ENCODE measurements around the gene PNMT.
A peak's percentile ranks its signal among the peaks of the same experiment; 100 is the strongest.

PNMT gene

DNA sequence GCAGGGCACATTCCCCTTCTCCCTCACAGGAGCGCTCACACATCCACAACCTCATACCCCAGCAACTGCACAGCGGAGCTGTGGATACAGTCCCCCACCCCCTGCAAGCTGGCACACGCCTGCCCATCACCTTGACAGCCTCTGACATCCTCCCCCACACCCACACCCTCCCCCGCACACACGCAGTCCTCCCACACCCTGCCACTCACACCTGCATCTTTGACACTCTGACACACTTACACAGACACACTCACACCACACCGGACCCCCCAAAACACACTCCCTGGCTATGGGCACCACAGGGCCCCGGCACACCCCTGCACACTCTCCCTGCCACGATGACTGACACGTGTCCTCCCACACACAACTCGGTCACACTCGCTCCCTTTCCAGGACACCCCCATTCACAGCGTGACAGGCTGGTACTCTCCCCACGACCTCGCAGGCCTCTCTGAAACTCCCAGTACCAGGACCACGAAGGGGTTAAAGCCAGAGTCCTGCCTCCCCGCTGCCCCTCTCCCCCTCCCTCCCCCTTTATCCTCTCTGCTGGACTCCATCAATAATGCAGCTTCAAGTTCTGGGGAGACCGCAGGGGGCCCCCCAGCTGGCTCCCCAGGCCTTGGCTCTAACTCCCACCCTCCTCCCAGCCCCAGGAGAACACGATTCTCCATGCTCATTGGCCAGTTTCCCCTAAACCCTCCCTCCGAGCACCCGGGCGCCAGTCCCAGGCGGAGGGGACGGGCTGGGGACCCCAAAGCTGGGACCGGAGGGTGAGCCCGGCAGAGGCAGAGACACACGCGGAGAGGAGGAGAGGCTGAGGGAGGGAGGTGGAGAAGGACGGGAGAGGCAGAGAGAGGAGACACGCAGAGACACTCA, 41.8 kb upstream of the PNMT start, which contains the start of gene PPP1R1B:
TSS of gene PPP1R1B (plus strand) at position 782 of the 876 bp plus-strand sequence. CDS start 441 bp downstream, outside the sequence.
- Histone ChIP-seq H3K9ac (ENCODE audit: low read depth in 1 of 2, low read length in 2 of 2) (peak within 1 kb of the TSS; percentile 75 to 82), H3K27me3 (ENCODE audit: control insufficient read depth in 1 of 2, insufficient read depth in 2 of 2, low read length in 2 of 2) (peaks cover 2 to 4% of the 10 kb centered on the region in 2 donors), H3K9me3 (ENCODE audit: control insufficient read depth in 1 of 2, low read length in 2 of 2) (no peaks in the 10 kb centered on the region), H3K4me1 (ENCODE audit: control insufficient read depth in 1 of 2, insufficient read depth in 2 of 2, low read length in 2 of 2) (peaks cover 51 to 54% of the 10 kb centered on the region in 2 donors), H3K27ac (ENCODE audit: low read depth, low read length) (peak within 1 kb of the TSS; percentile 76), H3K4me3 (ENCODE audit: low read depth in 1 of 2, low read length in 2 of 2) (peak within 1 kb of the TSS; percentile 58 to 81), H3K36me3 (ENCODE audit: control insufficient read depth in 1 of 2, insufficient read depth in 2 of 2, low read length in 2 of 2) (no peaks in the 10 kb centered on the region)

DNA sequence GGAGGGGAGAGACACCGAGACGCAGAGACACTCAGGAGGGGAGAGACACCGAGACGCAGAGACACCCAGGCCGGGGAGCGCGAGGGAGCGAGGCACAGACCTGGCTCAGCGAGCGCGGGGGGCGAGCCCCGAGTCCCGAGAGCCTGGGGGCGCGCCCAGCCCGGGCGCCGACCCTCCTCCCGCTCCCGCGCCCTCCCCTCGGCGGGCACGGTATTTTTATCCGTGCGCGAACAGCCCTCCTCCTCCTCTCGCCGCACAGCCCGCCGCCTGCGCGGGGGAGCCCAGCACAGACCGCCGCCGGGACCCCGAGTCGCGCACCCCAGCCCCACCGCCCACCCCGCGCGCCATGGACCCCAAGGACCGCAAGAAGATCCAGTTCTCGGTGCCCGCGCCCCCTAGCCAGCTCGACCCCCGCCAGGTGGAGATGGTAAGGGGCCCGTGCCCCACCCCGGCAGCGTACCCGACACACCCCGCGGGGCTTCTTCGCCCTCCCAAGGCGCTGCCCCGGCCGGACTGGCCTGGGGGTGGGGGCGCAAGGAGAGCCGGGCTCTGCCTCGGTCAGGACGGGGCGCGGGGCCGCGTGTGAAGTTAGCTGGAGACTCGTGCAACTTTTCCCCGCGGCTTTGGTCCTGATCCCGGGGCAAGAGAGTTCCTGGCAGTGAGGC, 41.1 kb upstream of the PNMT start:
- Histone ChIP-seq H3K27ac (ENCODE audit: low read depth, low read length) (peak overlapping the region; percentile 76), H3K9ac (ENCODE audit: low read depth in 1 of 2, low read length in 2 of 2) (peak overlapping the region; percentile 75 to 82), H3K27me3 (ENCODE audit: control insufficient read depth in 1 of 2, insufficient read depth in 2 of 2, low read length in 2 of 2) (peaks cover 4 to 6% of the 10 kb centered on the region in 2 donors), H3K4me3 (ENCODE audit: low read depth in 1 of 2, low read length in 2 of 2) (peak overlapping the region; percentile 58 to 81), H3K9me3 (ENCODE audit: control insufficient read depth in 1 of 2, low read length in 2 of 2) (no peaks in the 10 kb centered on the region), H3K4me1 (ENCODE audit: control insufficient read depth in 1 of 2, insufficient read depth in 2 of 2, low read length in 2 of 2) (peaks cover 58 to 60% of the 10 kb centered on the region in 2 donors), H3K36me3 (ENCODE audit: control insufficient read depth in 1 of 2, insufficient read depth in 2 of 2, low read length in 2 of 2) (no peaks in the 10 kb centered on the region)

DNA sequence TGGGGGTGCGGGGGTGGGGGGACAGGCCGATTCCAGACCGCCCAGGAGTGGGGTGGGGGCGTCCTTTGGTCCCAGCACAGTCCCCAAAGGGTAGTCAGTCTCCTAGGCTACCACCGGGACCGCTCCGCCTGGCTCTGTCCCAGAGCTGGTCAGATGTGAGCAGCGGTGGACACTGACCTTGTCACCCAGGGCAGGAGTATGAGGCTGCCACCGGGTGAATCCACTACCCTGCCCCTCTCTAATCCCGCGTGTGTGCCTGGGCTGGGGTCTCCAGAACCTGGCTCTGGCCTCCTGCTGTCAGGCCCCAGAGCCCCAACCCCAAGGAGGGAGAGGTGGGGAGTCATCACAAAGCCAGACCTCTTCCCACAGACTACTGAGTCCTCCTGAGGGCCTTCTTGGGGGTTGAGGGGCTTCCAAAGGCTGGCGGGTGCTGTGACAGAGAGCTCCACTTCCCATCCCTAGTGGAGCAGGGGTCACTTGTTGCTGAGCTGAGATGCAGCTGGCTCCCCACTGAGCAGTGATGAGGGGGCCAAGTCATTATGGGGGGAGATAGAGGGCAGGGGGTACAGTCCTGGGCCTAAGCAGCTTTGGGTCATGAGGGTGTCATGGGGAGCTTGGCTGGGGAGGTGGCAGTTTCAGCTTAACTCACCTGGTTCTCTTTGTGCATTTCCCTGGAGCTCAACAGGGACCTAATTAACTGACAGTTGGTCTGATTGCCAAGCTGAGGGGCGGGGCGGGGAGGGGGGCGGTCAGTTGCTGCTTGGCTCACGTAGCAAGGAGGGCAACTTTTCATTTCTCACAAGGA, 40.3 kb upstream of the PNMT start:
- Histone ChIP-seq H3K27me3 (ENCODE audit: control insufficient read depth in 1 of 2, insufficient read depth in 2 of 2, low read length in 2 of 2) (peaks cover 4 to 6% of the 10 kb centered on the region in 2 donors), H3K9me3 (ENCODE audit: control insufficient read depth in 1 of 2, low read length in 2 of 2) (no peaks in the 10 kb centered on the region), H3K36me3 (ENCODE audit: control insufficient read depth in 1 of 2, insufficient read depth in 2 of 2, low read length in 2 of 2) (no peaks in the 10 kb centered on the region), H3K9ac (ENCODE audit: low read depth in 1 of 2, low read length in 2 of 2) (peak overlapping the region; percentile 73 to 75), H3K4me3 (ENCODE audit: low read depth in 1 of 2, low read length in 2 of 2) (peak overlapping the region; percentile 58 to 81), H3K4me1 (ENCODE audit: control insufficient read depth in 1 of 2, insufficient read depth in 2 of 2, low read length in 2 of 2) (peaks cover 59% of the 10 kb centered on the region in 2 donors), H3K27ac (ENCODE audit: low read depth, low read length) (peak overlapping the region; percentile 76)

DNA sequence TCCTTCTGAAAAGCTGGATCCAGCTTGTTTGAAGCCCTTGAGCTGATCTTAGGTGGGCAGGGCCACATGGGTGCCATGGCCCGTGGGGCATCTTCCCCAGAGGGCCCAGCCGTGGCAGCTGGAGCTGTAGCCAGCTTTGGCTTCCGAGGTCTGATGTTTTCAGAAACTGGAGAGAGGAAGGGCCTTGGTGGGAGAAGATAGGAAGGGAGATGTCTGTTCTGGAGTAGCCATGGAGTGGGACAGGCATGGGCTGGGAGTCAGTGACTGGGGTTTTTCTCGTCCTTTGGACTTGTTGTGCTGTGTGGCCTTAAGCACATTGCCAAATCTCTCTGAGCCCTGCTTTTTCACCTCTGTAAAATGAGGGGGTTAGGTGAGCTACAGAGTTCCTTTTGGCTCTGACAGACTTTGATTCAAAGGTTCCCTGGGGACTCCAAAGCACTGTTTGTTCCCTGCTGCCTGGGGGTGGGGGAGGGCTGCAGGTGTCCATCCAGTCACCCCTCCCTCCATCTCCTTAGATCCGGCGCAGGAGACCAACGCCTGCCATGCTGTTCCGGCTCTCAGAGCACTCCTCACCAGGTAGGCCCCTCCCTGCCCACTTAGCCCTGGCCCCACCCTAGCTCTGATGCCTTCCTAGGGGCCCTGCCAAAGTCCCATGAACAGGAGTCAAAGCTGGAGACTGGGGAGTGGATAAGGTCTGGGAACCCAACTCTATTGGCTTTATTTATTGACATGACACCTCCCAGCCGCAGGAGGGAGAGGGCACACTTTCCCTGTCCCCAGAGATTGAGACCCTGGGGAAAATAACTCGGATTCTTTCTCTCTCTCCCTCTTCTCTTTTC, 39.4 kb upstream of the PNMT start:
- no peaks in the 10 kb centered on the region for H3K9me3 ChIP-seq (ENCODE audit: control insufficient read depth in 1 of 2, low read length in 2 of 2)
- peak overlapping the region; percentile 73 to 78 for H3K9ac ChIP-seq (ENCODE audit: low read depth in 1 of 2, low read length in 2 of 2)
- H3K27me3 ChIP-seq (ENCODE audit: control insufficient read depth in 1 of 2, insufficient read depth in 2 of 2, low read length in 2 of 2) = peaks cover 4 to 6% of the 10 kb centered on the region in 2 donors
- no peaks in the 10 kb centered on the region for H3K36me3 ChIP-seq (ENCODE audit: control insufficient read depth in 1 of 2, insufficient read depth in 2 of 2, low read length in 2 of 2)
- H3K4me3 ChIP-seq (ENCODE audit: low read depth in 1 of 2, low read length in 2 of 2) = peak overlapping the region; percentile 56 to 58
- H3K4me1 ChIP-seq (ENCODE audit: control insufficient read depth in 1 of 2, insufficient read depth in 2 of 2, low read length in 2 of 2) = peaks cover 59 to 61% of the 10 kb centered on the region in 2 donors
- peak overlapping the region; percentile 84 for H3K27ac ChIP-seq (ENCODE audit: low read depth, low read length)

DNA sequence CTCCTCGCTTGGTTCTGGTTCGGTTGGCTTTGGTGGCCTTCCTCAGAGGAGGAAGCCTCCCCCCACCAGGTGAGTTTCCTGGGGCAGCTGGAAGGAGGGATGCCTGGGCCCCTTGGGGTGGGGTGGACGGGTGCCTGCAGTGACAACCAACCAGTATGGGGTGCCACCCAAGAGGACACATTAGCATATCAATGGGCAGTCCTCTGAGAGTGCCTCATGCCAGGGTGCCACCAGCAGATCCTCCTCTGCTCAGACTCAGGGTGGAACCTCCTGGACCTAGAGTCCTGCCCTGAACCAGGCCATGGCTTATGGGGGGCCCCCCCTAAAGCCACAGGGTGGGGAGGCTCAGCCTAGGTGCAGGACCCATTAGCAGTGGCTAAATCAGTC, 38.8 kb upstream of the PNMT start:
- no peaks in the 10 kb centered on the region for H3K36me3 ChIP-seq (ENCODE audit: control insufficient read depth in 1 of 2, insufficient read depth in 2 of 2, low read length in 2 of 2)
- H3K27ac ChIP-seq (ENCODE audit: low read depth, low read length) = peak overlapping the region; percentile 84
- H3K9me3 ChIP-seq (ENCODE audit: control insufficient read depth in 1 of 2, low read length in 2 of 2) = no peaks in the 10 kb centered on the region
- peak overlapping the region; percentile 63 to 78 for H3K9ac ChIP-seq (ENCODE audit: low read depth in 1 of 2, low read length in 2 of 2)
- peaks cover 4 to 6% of the 10 kb centered on the region in 2 donors for H3K27me3 ChIP-seq (ENCODE audit: control insufficient read depth in 1 of 2, insufficient read depth in 2 of 2, low read length in 2 of 2)
- H3K4me1 ChIP-seq (ENCODE audit: control insufficient read depth in 1 of 2, insufficient read depth in 2 of 2, low read length in 2 of 2) = peaks cover 62 to 65% of the 10 kb centered on the region in 2 donors
- H3K4me3 ChIP-seq (ENCODE audit: low read depth in 1 of 2, low read length in 2 of 2) = peak overlapping the region; percentile 56 to 58

DNA sequence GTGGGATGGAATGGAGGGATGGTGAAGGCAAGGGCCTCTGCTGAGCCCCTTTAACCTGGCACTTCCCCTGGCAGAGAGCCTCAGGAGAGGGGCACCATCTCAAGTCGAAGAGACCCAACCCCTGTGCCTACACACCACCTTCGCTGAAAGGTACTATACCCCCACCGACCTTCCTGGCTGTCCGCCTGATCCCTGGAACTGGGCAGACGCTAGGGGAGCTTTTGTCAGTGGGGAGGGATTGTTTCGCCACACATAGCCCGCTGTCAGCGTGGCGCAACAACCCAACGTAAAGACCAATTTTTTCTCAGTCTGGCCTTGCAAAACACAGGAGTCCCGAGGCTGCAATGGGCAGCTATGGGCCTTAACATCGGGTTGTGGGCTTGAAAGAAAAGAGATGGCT, 38.4 kb upstream of the PNMT start:
- Histone ChIP-seq H3K27ac (ENCODE audit: low read depth, low read length) (peak overlapping the region; percentile 84), H3K4me1 (ENCODE audit: control insufficient read depth in 1 of 2, insufficient read depth in 2 of 2, low read length in 2 of 2) (peaks cover 58 to 64% of the 10 kb centered on the region in 2 donors)

DNA sequence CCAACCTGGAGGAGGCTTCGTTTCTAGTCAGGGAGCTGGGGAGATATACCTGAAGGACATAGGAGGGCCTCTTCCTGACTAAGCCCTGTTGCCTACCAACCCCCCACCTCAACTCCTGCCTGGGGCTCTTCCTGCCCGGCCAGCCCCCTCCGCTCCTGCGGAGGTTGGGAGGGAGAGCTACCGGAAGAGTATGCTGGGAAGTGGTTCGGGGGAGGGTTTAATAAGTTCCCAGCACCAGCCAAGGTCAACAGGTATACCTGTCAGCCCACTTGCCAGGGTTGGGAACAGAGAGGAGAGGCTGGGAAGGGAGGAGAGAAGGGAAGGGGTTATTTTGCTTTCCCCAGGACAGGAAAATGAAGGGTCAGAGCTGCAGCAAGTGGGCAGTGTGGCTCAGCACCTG, 36.9 kb upstream of the PNMT start:
- Histone ChIP-seq H3K27ac (ENCODE audit: low read depth, low read length) (peak overlapping the region; percentile 95), H3K36me3 (ENCODE audit: control insufficient read depth in 1 of 2, insufficient read depth in 2 of 2, low read length in 2 of 2) (peaks cover 0 to 9% of the 10 kb centered on the region in 2 donors), H3K9me3 (ENCODE audit: control insufficient read depth in 1 of 2, low read length in 2 of 2) (no peaks in the 10 kb centered on the region), H3K9ac (ENCODE audit: low read depth in 1 of 2, low read length in 2 of 2) (peak overlapping the region; percentile 74 to 75), H3K27me3 (ENCODE audit: control insufficient read depth in 1 of 2, insufficient read depth in 2 of 2, low read length in 2 of 2) (peaks cover 0 to 4% of the 10 kb centered on the region in 2 donors), H3K4me3 (ENCODE audit: low read depth in 1 of 2, low read length in 2 of 2) (peak overlapping the region; percentile 13 to 60), H3K4me1 (ENCODE audit: control insufficient read depth in 1 of 2, insufficient read depth in 2 of 2, low read length in 2 of 2) (peaks cover 56 to 60% of the 10 kb centered on the region in 2 donors)

More for the DNA sequence above, 38.4 kb upstream of the PNMT start:
- Histone ChIP-seq H3K27me3 (ENCODE audit: control insufficient read depth in 1 of 2, insufficient read depth in 2 of 2, low read length in 2 of 2) (peaks cover 4 to 6% of the 10 kb centered on the region in 2 donors), H3K9ac (ENCODE audit: low read depth in 1 of 2, low read length in 2 of 2) (peak overlapping the region; percentile 63 to 78), H3K4me3 (ENCODE audit: low read depth in 1 of 2, low read length in 2 of 2) (peak overlapping the region; percentile 56 to 58), H3K9me3 (ENCODE audit: control insufficient read depth in 1 of 2, low read length in 2 of 2) (no peaks in the 10 kb centered on the region), H3K36me3 (ENCODE audit: control insufficient read depth in 1 of 2, insufficient read depth in 2 of 2, low read length in 2 of 2) (no peaks in the 10 kb centered on the region)

DNA sequence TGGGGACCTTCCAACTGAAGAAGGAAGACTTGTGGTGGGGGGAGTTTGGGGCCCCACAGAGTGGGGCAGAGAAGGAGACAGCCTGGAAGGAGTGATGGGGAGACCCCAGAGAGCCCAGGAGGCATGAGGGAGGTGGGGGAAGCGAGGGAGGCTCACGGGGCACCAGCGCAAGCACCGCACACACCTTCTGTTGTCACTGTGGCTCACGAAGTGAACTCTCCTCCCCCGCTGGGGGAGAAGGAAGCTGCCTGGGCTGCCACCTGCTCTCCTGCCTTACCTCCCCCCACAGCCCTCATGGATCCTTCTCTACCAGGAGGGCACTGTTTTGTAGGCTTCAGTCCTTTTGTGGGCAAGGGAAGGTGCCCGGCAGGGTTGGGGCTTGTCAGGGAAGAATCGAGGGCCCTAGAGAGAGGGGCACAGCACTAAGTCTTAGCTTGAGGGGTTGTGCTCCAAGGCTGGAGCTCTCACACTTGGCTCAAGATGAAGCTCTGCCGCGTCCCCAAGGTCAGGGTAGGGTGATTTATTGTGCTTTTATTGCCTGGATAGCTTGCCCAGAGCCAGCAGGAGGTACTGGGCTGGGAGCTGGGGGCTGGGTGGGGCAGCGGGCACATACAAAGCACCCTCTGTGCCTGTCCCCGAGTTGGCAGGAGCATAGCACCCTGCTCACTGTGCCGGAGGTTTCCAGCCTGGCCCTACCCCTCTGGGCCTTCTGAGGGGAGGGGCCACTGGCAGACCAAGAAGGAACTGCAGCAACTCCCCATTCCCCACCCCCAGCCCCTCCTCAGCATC, 35.9 kb upstream of the PNMT start:
- peak overlapping the region; percentile 95 for H3K27ac ChIP-seq (ENCODE audit: low read depth, low read length)
- H3K27me3 ChIP-seq (ENCODE audit: control insufficient read depth in 1 of 2, insufficient read depth in 2 of 2, low read length in 2 of 2) = peaks cover 0 to 3% of the 10 kb centered on the region in 2 donors
- H3K9me3 ChIP-seq (ENCODE audit: control insufficient read depth in 1 of 2, low read length in 2 of 2) = no peaks in the 10 kb centered on the region
- peaks cover 59 to 64% of the 10 kb centered on the region in 2 donors for H3K4me1 ChIP-seq (ENCODE audit: control insufficient read depth in 1 of 2, insufficient read depth in 2 of 2, low read length in 2 of 2)
- peaks cover 0 to 9% of the 10 kb centered on the region in 2 donors for H3K36me3 ChIP-seq (ENCODE audit: control insufficient read depth in 1 of 2, insufficient read depth in 2 of 2, low read length in 2 of 2)
- peak overlapping the region in 1 of 2 donors; percentile 60 for H3K4me3 ChIP-seq (ENCODE audit: low read depth in 1 of 2, low read length in 2 of 2)
- peak overlapping the region; percentile 74 to 75 for H3K9ac ChIP-seq (ENCODE audit: low read depth in 1 of 2, low read length in 2 of 2)
